GM12878 (cell line): ENCODE results near the gene GLI2. TPM values are rescaled to one million over a fixed set of nuclear protein-coding genes. Genes with fewer than 3 reads are reported as not detected.

Experiments used
- ATAC-seq: fragments of 200-7000 bp; cut with Tn5 transposase; 3 replicates; pipeline ENCODE4 v1.9.1; 2020; ENCODE audit warnings: mild to moderate bottlenecking, moderate library complexity
- BruUV-seq: library from RNA; stranded (reverse); fragments of 400-500 nt; replicated peaks from 2 replicates; lab custom pipeline; 2021; lab: Mats Ljungman, UMichigan
- CTCF ChIA-PET: fragments of 300-600 bp; sonication (Branson Sonifier 250); formaldehyde crosslinking; extraction: SDS; loops from one replicate; lab custom pipeline; 2021; ENCODE audit warnings: inconsistent platforms; lab: Yijun Ruan, JAX
- POLR2A ChIA-PET: fragments of 350-600 bp; formaldehyde crosslinking; extraction: SDS; loops from one replicate; lab custom pipeline; 2021; ENCODE audit warnings: inconsistent platforms; lab: Charles Lee
- RAD21 ChIA-PET: fragments of 300-600 bp; sonication (Branson Sonifier 250); formaldehyde crosslinking; loops from one replicate; lab custom pipeline; 2023; ENCODE audit warnings: antibody characterized with exemption; ENCODE audit not compliant: unreplicated experiment; lab: Charles Lee
- SMC1A ChIA-PET: fragments of 300-600 bp; sonication (Branson Sonifier 250); formaldehyde crosslinking; loops from one replicate; lab custom pipeline; 2023; ENCODE audit not compliant: unreplicated experiment, uncharacterized antibody; lab: Charles Lee
- DNase-seq: peaks from one replicate; pipeline ENCODE4 v3.0.0-alpha.2; 2011; ENCODE audit warnings: low read depth, low spot score
- FAIRE-seq: peaks from 3 replicates; lab custom pipeline; 2011; peaks lifted over from hg19 to GRCh38; lab: Jason Lieb, UNC
- H2AFZ ChIP-seq: 2 replicates; pipeline ENCODE4 v1.6.0; 2011; ENCODE audit warnings: low read depth, low read length, control low read depth; ENCODE audit not compliant: control insufficient read depth
- H3K27ac ChIP-seq: 2 replicates; pipeline ENCODE4 v1.5.1; 2011; ENCODE audit warnings: control low read depth; ENCODE audit not compliant: control insufficient read depth, insufficient read depth
- H3K27me3 ChIP-seq, 2 experiments: replicated peaks in 1 of 2; 2 replicates each; pipeline versions ENCODE4 v1.6.0 to v1.6.1; 2011; ENCODE audit warnings: low read length in 1 of 2; ENCODE audit not compliant: control insufficient read depth in 2 of 2, insufficient read depth in 2 of 2
- H3K36me3 ChIP-seq, 2 experiments: 2 replicates each; pipeline ENCODE4 v1.5.1; 2011; ENCODE audit warnings: low read length in 1 of 2; ENCODE audit not compliant: control insufficient read depth in 2 of 2, insufficient read depth in 2 of 2
- H3K4me1 ChIP-seq: 2 replicates; pipeline ENCODE4 v1.6.1; 2011; ENCODE audit warnings: mild to moderate bottlenecking, low read length, moderate library complexity, mixed read lengths; ENCODE audit not compliant: control insufficient read depth, insufficient read depth
- H3K4me2 ChIP-seq: 2 replicates; pipeline ENCODE4 v1.6.0; 2011; ENCODE audit warnings: control low read depth; ENCODE audit not compliant: control insufficient read depth, insufficient read depth
- H3K4me3 ChIP-seq: fragments of 200-600 bp; sonication (generic); 2 replicates; pipeline ENCODE4 v1.5.1; 2016
- H3K79me2 ChIP-seq: 2 replicates; pipeline ENCODE4 v1.6.0; 2011; ENCODE audit warnings: low read length; ENCODE audit not compliant: control insufficient read depth, insufficient read depth
- H3K9ac ChIP-seq: 2 replicates; pipeline ENCODE4 v1.8.0; 2011; ENCODE audit warnings: low read length, control low read depth, mixed read lengths; ENCODE audit not compliant: control insufficient read depth, insufficient read depth
- H3K9me3 ChIP-seq: replicated peaks from 3 replicates; pipeline ENCODE4 v1.5.1; 2011; ENCODE audit warnings: mild to moderate bottlenecking, low read length; ENCODE audit not compliant: control insufficient read depth, insufficient read depth
- H4K20me1 ChIP-seq: 2 replicates; pipeline ENCODE4 v1.6.0; 2011; ENCODE audit not compliant: control insufficient read depth, insufficient read depth
- ASH2L ChIP-seq: fragments of 300-600, 200-600 bp; sonication (generic); IDR thresholded peaks from 2 replicates; pipeline ENCODE4 v1.6.1; 2017; ENCODE audit warnings: low read depth, mild to moderate bottlenecking, borderline replicate concordance
- CEBPB ChIP-seq, 2 experiments: fragments of 150-350 bp in 1 of 2; IDR thresholded peaks; 2 replicates each; pipeline ENCODE4 v1.6.1; 2012 to 2014; ENCODE audit warnings: low read depth in 2 of 2, low read length in 2 of 2, borderline replicate concordance in 1 of 2, inconsistent platforms in 1 of 2
- ETV6 ChIP-seq, 2 experiments: fragments of 450-650 bp in 1 of 2; IDR thresholded peaks in 1 of 2; conservative IDR thresholded peaks in 1 of 2; 2 replicates each; pipeline ENCODE4 v1.6.1; 2014; ENCODE audit warnings: antibody characterized with exemption in 1 of 2, borderline replicate concordance in 1 of 2, low read depth in 1 of 2, mild to moderate bottlenecking in 1 of 2, moderate library complexity in 1 of 2
- FOXM1 ChIP-seq: IDR thresholded peaks from 2 replicates; pipeline ENCODE4 v1.6.1; 2012; ENCODE audit warnings: low read depth, mild to moderate bottlenecking, inconsistent platforms, low read length, moderate library complexity
- IKZF1 ChIP-seq: fragments of 450-650 bp; conservative IDR thresholded peaks from 2 replicates; pipeline ENCODE4 v1.6.1; 2017; ENCODE audit warnings: antibody characterized with exemption, mild to moderate bottlenecking
- IRF4 ChIP-seq: IDR thresholded peaks from 2 replicates; pipeline ENCODE4 v1.6.1; 2011; ENCODE audit warnings: low read depth, low read length
- MTA2 ChIP-seq: fragments of 450-650 bp; IDR thresholded peaks from 2 replicates; pipeline ENCODE4 v1.6.1; 2016; ENCODE audit warnings: low read depth, mild to moderate bottlenecking, moderate library complexity
- MYB ChIP-seq: fragments of 150-350 bp; IDR thresholded peaks from 2 replicates; pipeline ENCODE4 v1.6.1; 2014; ENCODE audit warnings: mild to moderate bottlenecking, low read depth, low read length, borderline replicate concordance
- NBN ChIP-seq: fragments of 450-650 bp; IDR thresholded peaks from 2 replicates; pipeline ENCODE4 v1.6.1; 2016
- NRF1 ChIP-seq: conservative IDR thresholded peaks from 2 replicates; pipeline ENCODE4 v1.6.1; 2011; ENCODE audit warnings: mild to moderate bottlenecking, low read depth, low read length, improper control_type of control experiment
- SMC3 ChIP-seq: IDR thresholded peaks from 2 replicates; pipeline ENCODE4 v1.6.1; 2011; ENCODE audit warnings: low read length, improper control_type of control experiment, borderline replicate concordance
- SUZ12 ChIP-seq: fragments of 200-600 bp; sonication (generic); IDR thresholded peaks from one replicate; pipeline ENCODE4 v1.6.1; 2018; ENCODE audit warnings: antibody characterized with exemption, mild to moderate bottlenecking; ENCODE audit not compliant: unreplicated experiment
- ZNF274 ChIP-seq: IDR thresholded peaks from one replicate; pipeline ENCODE4 v1.8.0; 2011; ENCODE audit not compliant: insufficient read length, insufficient read depth
- WGBS: methylation state at CpG from one replicate; pipeline ENCODE4 v1.1.6; 2016; ENCODE audit warnings: low lambda C conversion rate; ENCODE audit not compliant: insufficient replicate concordance, insufficient coverage; ENCODE audit errors: missing lambda C conversion rate; 5-methylcytosine and 5-hydroxymethylcytosine counted together
- in situ Hi-C: fragments of 300-500 bp; cut with MboI; formaldehyde crosslinking; loops from 9 replicates; pipeline ENCODE4 v1.14.3; 2018; ENCODE audit warnings: mixed read lengths
- intact Hi-C: fragments of 100-400 bp; cut with micrococcal nuclease; formaldehyde crosslinking; loops from one replicate; pipeline ENCODE4 v1.14.2; 2022; ENCODE audit not compliant: unreplicated experiment
- polyA plus RNA-seq, 11 experiments: library from polyadenylated mRNA; depleted of rRNA in 4 of 11; unstranded in 6 of 11; stranded (reverse) in 5 of 11; fragments of >200 nt; fragmentation: Nextera tagmentation in 4 of 11; fragmentation: Illumina TruSeq in 1 of 11; extraction: Ambion mirVana in 4 of 11; extraction: Trizol in 1 of 11; gene quantifications; 1 replicate in 1 of 11; 2 replicates in 10 of 11; pipeline versions ENCODE4 v1.2.1 to v1.2.3, GENCODE V29; 2011 to 2016; ENCODE audit warnings: inconsistent platforms in 2 of 11, missing spikeins in 2 of 11, low read depth in 1 of 11
- total RNA-seq, 4 experiments: library from RNA; depleted of rRNA in 3 of 4; stranded (reverse); fragments of >200 nt in 3 of 4; fragmentation: Illumina TruSeq in 1 of 4; extraction: Trizol in 1 of 4; gene quantifications; 2 replicates each; pipeline versions ENCODE4 v1.2.1 to v1.2.3, GENCODE V29; 2013 to 2021

Gene GLI2
- total and polyA plus RNA-seq, 10 of the 15 experiments (the other 5 are each of a cell fraction or from before 2014, with no cell fraction given) = 0.01 TPM; not detected in 9

DNA sequence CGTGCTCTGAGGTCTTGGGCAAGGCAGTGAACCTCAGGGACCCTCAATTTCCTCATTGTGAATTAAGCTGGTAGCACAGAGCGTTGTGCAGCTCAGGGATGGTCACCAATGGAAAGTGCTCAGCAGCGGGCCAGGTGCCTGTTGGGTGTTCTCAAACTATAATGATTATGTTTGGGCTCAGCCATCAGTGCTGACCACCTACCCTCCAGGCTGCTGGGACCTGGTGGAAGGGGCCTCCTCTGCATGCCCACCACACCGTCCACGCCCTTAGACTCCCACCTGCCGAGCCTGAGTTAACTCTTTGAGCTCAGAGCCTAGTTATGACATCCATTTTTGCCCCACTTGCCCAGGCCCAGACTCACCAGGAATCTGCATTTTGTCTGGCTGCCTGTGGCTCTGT, 35.0 kb downstream of the GLI2 start (continued):
- TF ChIP-seq ETV6 (conservative IDR thresholded peaks at IDR 0.05 in 1 of 2, IDR thresholded peaks at IDR 0.05 in 1 of 2; ENCODE audit: borderline replicate concordance in 1 of 2, low read depth in 1 of 2) (no peak), MYB (no peak)

GRCh38 chr2:120771111-120771780, 35.6 kb downstream of the GLI2 start:
- RAD21 ChIA-PET = no interaction called here

More at GRCh38 chr2:120771111-120771780, 35.6 kb downstream of the GLI2 start:
- 34% methylated on average over 14 of the region's 14 CpGs for WGBS
- ChIA-PET CTCF (no interaction called here), SMC1A (no interaction called here)
- DNase-seq (no peak), FAIRE-seq (no peak), ATAC-seq (no peak)
- H3K36me3 ChIP-seq = no peaks in the 10 kb centered on the region
- BruUV-seq = no TSS peak
- H3K27me3 ChIP-seq = peaks cover 0 to 4% of the 10 kb centered on the region in 2 experiments; a peak in 2 of 4 replicates
- intact Hi-C loops (no loop called here), in situ Hi-C loops (no loop called here)
- no peak overlapping the region for H3K4me3 ChIP-seq
- no peaks in the 10 kb centered on the region for H3K9me3 ChIP-seq
- H2AFZ ChIP-seq = no peak overlapping the region
- no peaks in the 10 kb centered on the region for H3K79me2 ChIP-seq
- H3K9ac ChIP-seq = no peak overlapping the region
- TF ChIP-seq SMC3 (no peak), ZNF274 (no peak), SUZ12 (no peak), NBN (no peak), MYB (no peak), IRF4 (no peak), NRF1 (no peak), FOXM1 (no peak), CEBPB (IDR thresholded peaks at IDR 0.05; ENCODE audit: borderline replicate concordance in 1 of 2, low read depth in 2 of 2, low read length in 2 of 2) (no peak), ASH2L (no peak), MTA2 (no peak), IKZF1 (no peak)
- TF ChIP-seq, all 136 proteins: peak for 0
- H4K20me1 ChIP-seq = no peaks in the 10 kb centered on the region
- H3K4me1 ChIP-seq = no peaks in the 10 kb centered on the region
- no peak overlapping the region for H3K27ac ChIP-seq
- POLR2A ChIA-PET = no interaction called here
- no peak overlapping the region for H3K4me2 ChIP-seq
